HG03175 (cell line): Measurements from ENCODE around the gene PKP1.

Source experiments
- ATAC-seq: cut with Tn5 transposase; IDR thresholded peaks from one replicate; pipeline ENCODE4 v1.9.1; 2021; ENCODE audit warnings: mild to moderate bottlenecking, moderate library complexity; ENCODE audit not compliant: unreplicated experiment

The PKP1 gene

DNA sequence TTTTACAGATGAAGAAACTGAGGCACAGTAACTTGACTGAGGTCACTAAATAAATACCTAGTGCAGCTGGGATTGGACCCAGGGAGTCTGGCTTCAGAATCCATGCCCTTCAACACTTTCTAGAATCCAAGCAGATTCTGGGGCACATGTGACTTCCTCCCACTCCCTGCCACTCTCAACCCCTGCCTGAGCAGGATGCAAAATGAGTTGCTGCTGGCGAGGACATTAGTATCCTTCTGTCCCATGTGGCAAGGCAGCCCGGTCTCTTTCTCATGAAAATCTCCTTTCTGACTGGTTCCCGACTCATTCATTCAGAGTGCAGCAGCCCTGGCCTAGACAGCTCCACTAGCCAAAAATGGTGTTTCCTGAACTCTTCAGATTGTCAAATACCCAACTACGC lies 65.8 kb downstream of the PKP1 start:
- ATAC-seq, result no peak

DNA sequence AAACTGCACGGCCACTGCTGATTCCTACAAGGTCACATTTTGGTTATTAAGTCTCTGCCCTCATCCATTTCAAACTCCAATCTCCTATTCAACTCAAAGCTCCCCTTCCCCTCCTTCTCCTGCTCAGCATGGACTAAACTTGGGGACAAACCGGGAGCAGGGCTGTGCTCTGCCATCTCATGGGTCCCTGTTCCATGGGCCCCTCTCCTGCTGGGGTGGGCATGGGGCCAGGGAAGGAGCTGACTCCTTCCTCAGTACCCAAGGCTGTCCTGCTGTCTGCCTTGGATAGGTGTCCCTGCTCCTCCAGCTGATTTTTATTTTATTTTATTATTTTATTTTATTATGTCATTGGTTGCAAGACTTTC lies 67.0 kb downstream of the PKP1 start:
- ATAC-seq, result no peak

GRCh38 chr1:201350884-201351283 lies 67.6 kb downstream of the PKP1 start:
- ATAC-seq, result no peak

- no peak for ATAC-seq
Measured at GRCh38 chr1:201351617-201352016, 68.3 kb downstream of the PKP1 start.

- ATAC-seq, result no peak
Measured at GRCh38 chr1:201353186-201353940, 70.1 kb downstream of the PKP1 start.

DNA sequence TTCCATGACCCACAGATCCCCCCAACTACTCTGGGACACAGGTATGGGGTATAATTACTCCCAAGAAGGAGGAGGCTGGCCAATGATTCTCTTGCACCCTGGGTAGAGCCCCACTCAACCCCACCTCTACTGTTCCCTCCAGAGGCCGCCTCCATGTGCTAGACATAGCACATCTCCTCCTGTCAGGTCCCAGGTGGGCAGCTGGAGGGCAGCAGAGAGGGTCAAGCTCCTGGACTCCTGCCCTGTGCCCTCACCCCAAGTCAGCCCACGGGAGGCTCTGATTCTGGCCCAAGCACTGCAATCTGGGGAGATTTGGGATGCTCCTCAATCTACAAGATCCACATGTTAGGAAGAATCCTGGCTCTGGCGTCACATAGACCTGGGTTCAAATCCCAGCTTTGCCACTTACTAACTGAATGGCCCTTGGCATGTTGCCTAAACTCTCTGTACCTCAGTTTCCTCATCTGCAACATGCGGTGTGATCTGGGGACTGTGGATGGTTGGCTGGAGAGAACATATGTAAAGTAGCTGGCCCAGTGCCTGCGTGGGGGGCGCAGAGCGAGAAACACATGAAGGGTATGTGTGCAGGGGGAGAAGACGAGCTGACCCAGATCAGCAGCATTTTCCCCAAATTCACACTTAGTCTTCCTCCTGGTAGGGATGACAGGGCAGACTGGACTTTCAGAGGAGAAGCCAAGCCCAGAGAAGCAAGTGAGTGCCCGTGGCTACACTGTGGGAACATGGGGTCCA lies 71.0 kb downstream of the PKP1 start:
- no peak for ATAC-seq

GRCh38 chr1:201354901-201355295 lies 71.6 kb downstream of the PKP1 start:
- no peak for ATAC-seq

- ATAC-seq, result no peak
Measured at GRCh38 chr1:201355471-201355870, 72.2 kb downstream of the PKP1 start.

DNA sequence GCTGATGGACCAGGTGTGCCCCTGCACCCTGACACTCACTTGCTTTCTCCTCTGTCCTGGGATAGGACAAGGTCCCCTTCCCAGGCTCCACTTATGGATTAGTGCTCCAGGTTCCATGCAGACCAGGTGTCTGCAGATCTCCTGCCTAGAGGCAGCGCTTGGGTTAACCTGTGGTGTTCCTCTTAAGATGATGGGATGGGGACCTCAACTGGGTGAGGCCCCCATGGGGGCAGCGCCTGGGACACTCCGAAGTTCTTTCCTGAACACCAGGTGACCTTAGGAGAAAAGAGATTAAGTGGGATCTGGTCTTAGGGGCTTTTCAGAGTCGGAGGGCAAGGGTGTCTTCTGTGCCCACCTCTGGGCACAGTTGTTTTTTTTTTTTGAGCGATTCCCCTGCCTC lies 72.9 kb downstream of the PKP1 start:
- no peak for ATAC-seq

- no peak for ATAC-seq
Measured at GRCh38 chr1:201356701-201357100, 73.4 kb downstream of the PKP1 start.

DNA sequence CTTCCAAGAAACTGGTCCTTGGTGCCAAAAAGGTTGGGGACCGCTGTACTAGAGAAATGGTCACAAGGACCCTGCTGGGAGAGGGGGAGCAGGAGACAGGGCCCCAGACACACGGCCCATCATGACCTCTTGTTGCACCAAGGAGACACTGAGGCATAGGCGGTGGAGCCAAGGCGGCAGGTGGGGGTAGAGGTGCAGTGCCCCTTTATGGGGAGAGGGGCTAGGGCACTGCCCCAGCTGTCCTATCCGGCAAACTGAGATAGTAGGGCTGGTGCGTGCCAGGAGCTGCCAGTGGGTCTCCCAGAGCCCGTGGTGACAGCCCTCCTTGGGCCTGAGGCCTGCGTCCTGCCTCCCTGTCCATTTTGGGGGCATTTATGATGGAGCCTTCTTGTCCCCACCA lies 73.9 kb downstream of the PKP1 start:
- no peak for ATAC-seq

- no peak for ATAC-seq
Measured at GRCh38 chr1:201357636-201358348, 74.5 kb downstream of the PKP1 start.

DNA sequence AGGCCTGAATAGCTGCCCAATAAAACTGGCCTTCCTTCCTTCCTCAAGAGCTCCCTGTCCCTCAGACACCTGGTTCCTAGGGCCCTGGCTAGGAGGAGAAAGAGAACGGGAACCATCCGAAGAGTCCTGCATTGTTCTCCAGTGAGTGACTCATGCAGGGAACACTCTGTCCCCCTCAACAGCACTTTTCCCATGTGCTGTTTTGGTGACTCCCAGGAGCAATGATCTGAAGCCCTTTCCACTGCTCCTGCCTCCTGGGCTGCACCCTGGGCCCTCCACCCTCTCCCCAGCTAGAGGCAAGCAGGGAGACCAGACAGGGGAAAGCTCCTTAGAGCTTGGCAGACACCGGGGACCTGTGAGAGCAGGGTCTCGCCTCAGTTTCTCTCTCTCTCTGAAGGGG lies 75.3 kb downstream of the PKP1 start:
- ATAC-seq, result no peak

- ATAC-seq, result no peak
Measured at GRCh38 chr1:201359031-201359872, 75.9 kb downstream of the PKP1 start.

- ATAC-seq, result no peak
Measured at GRCh38 chr1:201359873-201360210, 76.5 kb downstream of the PKP1 start.

GRCh38 chr1:201360486-201360885 lies 77.2 kb downstream of the PKP1 start:
- ATAC-seq, result no peak

- ATAC-seq, result no peak
Measured at GRCh38 chr1:201360901-201361651, 77.8 kb downstream of the PKP1 start.

DNA sequence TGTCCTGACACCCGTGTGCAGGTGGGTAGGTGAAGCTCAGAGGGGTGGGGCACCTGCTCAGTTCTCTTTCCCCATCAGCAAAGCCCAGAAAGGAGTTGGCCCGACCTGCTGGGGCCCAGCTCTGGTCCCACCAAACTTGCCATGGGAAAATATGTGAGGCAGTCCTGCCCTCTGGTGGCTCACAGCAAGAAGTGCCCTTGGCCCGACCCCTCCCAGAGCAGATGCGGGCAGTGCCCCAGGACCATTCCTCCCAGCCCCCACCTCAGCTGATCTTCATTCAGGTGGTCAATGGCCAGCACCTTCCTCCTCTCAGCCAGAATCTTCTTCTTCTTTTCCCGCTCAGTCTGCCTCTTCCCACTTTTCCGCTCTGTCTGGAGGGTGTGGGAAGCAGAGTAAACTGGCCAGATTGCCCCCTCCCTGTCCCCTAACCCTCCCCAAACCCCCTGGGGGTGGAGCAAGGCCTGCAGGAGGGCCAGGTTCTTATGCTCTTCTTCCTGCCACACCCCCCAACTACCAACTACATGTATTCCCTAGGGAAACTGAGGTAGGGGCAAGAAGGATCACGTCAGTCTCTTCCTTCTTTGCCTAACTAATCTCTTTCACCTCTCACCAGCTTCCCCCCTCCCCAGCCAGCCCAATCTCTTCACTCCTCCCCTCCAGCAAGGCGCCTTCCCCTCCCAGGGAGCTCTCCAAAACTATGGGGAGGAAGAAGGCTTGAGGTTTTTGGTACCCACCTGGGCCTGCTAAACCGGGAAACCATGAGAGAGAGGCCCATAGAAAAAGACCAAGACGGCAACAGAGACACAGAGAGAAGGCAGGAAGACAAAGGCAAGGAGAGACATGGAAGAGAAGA lies 78.6 kb downstream of the PKP1 start:
- no peak for ATAC-seq

- ATAC-seq, result no peak
Measured at GRCh38 chr1:201362906-201363305, 79.6 kb downstream of the PKP1 start.

DNA sequence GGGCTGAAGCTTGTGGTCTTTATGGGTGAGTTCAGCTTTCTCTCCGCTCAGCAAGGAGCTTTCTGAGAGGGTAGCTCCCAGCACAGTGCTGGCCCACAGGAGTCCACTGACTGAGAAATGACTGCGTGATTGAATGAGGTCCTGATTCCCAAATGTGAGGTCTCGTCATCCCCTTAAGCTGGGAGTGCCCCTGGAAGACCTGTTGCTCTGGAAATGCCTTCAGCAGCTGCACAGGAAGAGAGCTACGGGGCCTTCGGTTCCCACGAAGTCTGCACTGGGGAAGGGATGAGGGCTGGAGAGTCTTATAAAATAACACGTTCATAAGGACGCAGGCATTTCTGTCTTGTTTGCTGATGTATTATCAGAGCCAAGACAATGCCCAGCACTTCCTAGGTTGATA lies 80.2 kb downstream of the PKP1 start:
- no peak for ATAC-seq
